Activated CD8-positive, alpha-beta memory T cell treated with anti-CD3 and anti-CD28 coated beads, Interleukin-2, amount 50 U/mL, for 48 hours (primary cell): ENCODE data around the gene LRCH4.
"Not testable (repeated sequence)": the region's sequence is repeated elsewhere in the genome, so short reads cannot be mapped to it uniquely, and the experiment has no call there.

ENCODE experiments used
- DNase-seq: peaks from one replicate; pipeline ENCODE4 v3.0.0-alpha.2; 2020

LRCH4 gene

GRCh38 chr7:100567031-100567730, 18.7 kb downstream of the LRCH4 start:
- no peak for DNase-seq

- no peak for DNase-seq
Observed at GRCh38 chr7:100566018-100566531, 19.9 kb downstream of the LRCH4 start.

- DNase-seq: no peak
Observed at GRCh38 chr7:100565133-100565571, 20.8 kb downstream of the LRCH4 start.

- not testable (repeated sequence) for DNase-seq
Observed at GRCh38 chr7:100564405-100564804, 21.5 kb downstream of the LRCH4 start.

- peak; percentile 96 for DNase-seq
Observed at GRCh38 chr7:100563809-100564400, 22.0 kb downstream of the LRCH4 start.

- DNase-seq: no peak
Observed at GRCh38 chr7:100563100-100563564, 22.8 kb downstream of the LRCH4 start.

GRCh38 chr7:100562195-100563099, 23.5 kb downstream of the LRCH4 start:
- no peak for DNase-seq

GRCh38 chr7:100561491-100562194, 24.3 kb downstream of the LRCH4 start:
- no peak for DNase-seq

- no peak for DNase-seq
Observed at GRCh38 chr7:100559127-100559526, 26.8 kb downstream of the LRCH4 start.

GRCh38 chr7:100556541-100556940, 29.4 kb downstream of the LRCH4 start:
- DNase-seq: no peak

GRCh38 chr7:100555701-100556100, 30.2 kb downstream of the LRCH4 start:
- no peak for DNase-seq

- no peak for DNase-seq
Observed at GRCh38 chr7:100553032-100553431, 32.9 kb downstream of the LRCH4 start.

- DNase-seq: no peak
Observed at GRCh38 chr7:100552532-100552931, 33.4 kb downstream of the LRCH4 start.

GRCh38 chr7:100548446-100548845, 37.5 kb downstream of the LRCH4 start:
- DNase-seq: not testable (repeated sequence)

GRCh38 chr7:100547872-100548271, 38.1 kb downstream of the LRCH4 start:
- no peak for DNase-seq

- no peak for DNase-seq
Observed at GRCh38 chr7:100546926-100547800, 38.8 kb downstream of the LRCH4 start.

GRCh38 chr7:100546129-100546925, 39.6 kb downstream of the LRCH4 start:
- DNase-seq: no peak

- DNase-seq: peak; percentile 82
Observed at GRCh38 chr7:100545360-100546128, 40.4 kb downstream of the LRCH4 start.

GRCh38 chr7:100544967-100545359, 41.0 kb downstream of the LRCH4 start:
- no peak for DNase-seq

- DNase-seq: no peak
Observed at GRCh38 chr7:100544386-100544785, 41.5 kb downstream of the LRCH4 start.
